ENCODE measurements around the gene FNTB. TPM values are rescaled to one million over a fixed set of nuclear protein-coding genes. Genes with fewer than 3 reads are reported as not detected.

FNTB gene
- polyA plus RNA-seq, 1 experiment = 33.8 TPM

DNA sequence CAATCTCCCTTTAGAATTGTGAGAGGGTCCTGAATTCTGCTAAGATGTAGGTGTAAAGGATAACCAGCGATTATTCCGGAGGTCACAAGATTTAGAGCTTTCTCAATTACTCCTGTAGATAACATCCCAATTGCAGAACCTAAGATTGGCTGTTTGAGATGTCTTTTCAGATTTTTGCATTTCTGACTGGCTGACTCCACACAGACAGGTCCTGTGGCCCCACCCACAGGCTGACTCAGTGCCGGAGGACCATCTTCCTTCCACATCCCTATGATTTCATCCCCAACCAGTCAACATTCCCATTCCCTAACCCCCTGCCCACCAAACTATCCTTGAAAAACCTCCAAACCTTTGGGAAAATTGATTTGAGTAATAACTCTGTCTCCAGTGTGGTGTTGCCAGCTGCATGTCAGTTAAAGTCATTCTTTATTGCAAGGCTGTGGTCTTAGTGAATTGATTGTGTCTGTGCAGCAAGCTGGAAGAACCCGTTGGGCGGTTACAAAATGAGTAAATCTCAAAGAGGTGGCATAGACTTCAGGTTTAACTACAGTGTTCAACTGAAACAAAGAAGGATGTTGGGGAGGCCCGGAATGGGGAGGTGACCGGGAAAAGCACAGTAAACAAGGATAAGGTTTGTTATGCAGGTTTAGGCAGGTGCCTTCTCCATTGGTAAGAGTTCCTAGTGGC is 10.6 kb downstream of the FNTB start:
- TF ChIP-seq, protein P1, sequence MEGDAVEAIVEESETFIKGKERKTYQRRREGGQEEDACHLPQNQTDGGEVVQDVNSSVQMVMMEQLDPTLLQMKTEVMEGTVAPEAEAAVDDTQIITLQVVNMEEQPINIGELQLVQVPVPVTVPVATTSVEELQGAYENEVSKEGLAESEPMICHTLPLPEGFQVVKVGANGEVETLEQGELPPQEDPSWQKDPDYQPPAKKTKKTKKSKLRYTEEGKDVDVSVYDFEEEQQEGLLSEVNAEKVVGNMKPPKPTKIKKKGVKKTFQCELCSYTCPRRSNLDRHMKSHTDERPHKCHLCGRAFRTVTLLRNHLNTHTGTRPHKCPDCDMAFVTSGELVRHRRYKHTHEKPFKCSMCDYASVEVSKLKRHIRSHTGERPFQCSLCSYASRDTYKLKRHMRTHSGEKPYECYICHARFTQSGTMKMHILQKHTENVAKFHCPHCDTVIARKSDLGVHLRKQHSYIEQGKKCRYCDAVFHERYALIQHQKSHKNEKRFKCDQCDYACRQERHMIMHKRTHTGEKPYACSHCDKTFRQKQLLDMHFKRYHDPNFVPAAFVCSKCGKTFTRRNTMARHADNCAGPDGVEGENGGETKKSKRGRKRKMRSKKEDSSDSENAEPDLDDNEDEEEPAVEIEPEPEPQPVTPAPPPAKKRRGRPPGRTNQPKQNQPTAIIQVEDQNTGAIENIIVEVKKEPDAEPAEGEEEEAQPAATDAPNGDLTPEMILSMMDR (IDR thresholded peaks at IDR 0.05; ENCODE audit: insufficient read depth, low read depth, low read length) = no peak
- no peak overlapping the region for H3K4me3 ChIP-seq (ENCODE audit: low read depth, low read length)
- no peaks in the 10 kb centered on the region for H3K27me3 ChIP-seq (ENCODE audit: control insufficient read depth, insufficient read depth, low read length)
- POLR2A ChIA-PET = interaction anchor here (0.6 kb wide), 1 partner anchor 15 kb away, joined by 3 read pairs; no protein-coding TSS in a partner anchor
- CTCF ChIA-PET = interaction anchor here (2.2 to 6.4 kb wide), 2 partner anchors 10 to 23 kb away, joined by 10 to 28 read pairs; partner anchors contain the start of gene FNTB
- DNase-seq (ENCODE audit: low read depth) = no peak
- no peaks in the 10 kb centered on the region for H3K36me3 ChIP-seq (ENCODE audit: control insufficient read depth, insufficient read depth, low read length)

DNA sequence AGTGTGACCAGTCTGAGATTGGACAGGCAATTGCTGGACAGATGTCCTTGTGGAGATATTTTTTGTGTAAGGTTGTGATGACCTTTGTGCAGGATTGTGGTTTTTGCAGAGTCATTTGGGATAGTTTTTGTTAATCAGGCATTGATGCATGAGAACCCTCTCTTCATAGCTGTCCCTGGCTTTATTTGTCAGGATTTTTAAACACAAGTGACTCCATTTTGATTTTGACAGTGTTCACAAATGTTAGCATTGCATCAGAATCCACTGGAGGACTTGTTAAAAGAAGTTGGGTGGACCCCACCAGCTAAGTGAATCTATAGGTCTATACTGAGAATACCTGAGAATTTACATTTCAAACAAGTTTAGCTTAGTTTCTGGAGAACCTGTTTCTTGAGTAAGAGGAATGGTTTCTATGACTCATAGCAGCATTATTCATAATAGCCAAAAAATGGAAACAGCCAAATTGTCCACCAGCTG is 11.8 kb downstream of the FNTB start:
- ChIA-PET CTCF (interaction anchor here (1.2 to 6.4 kb wide), 3 partner anchors 12 to 22 kb away, joined by 5 to 28 read pairs (median 10); partner anchors contain the start of gene FNTB), POLR2A (no interaction called here)
- no peak for DNase-seq (ENCODE audit: low read depth)

GRCh38 chr14:65000898-65001591 is 14.3 kb downstream of the FNTB start:
- no peak overlapping the region for H3K4me3 ChIP-seq (ENCODE audit: low read depth, low read length)
- no peaks in the 10 kb centered on the region for H3K36me3 ChIP-seq (ENCODE audit: control insufficient read depth, insufficient read depth, low read length)
- no peak for DNase-seq (ENCODE audit: low read depth)
- TF ChIP-seq, protein P1 (IDR thresholded peaks at IDR 0.05; ENCODE audit: insufficient read depth, low read depth, low read length) = no peak
- H3K27me3 ChIP-seq (ENCODE audit: control insufficient read depth, insufficient read depth, low read length) = no peaks in the 10 kb centered on the region
- POLR2A ChIA-PET = no interaction called here
- CTCF ChIA-PET = interaction anchor here (1.1 to 6.4 kb wide), 2 partner anchors 14 to 19 kb away, joined by 3 to 28 read pairs; no protein-coding TSS in a partner anchor

More for the DNA sequence above, 11.8 kb downstream of the FNTB start:
- Histone ChIP-seq H3K36me3 (ENCODE audit: control insufficient read depth, insufficient read depth, low read length) (no peaks in the 10 kb centered on the region), H3K27me3 (ENCODE audit: control insufficient read depth, insufficient read depth, low read length) (no peaks in the 10 kb centered on the region), H3K4me3 (ENCODE audit: low read depth, low read length) (no peak overlapping the region)
- TF ChIP-seq, protein P1 (IDR thresholded peaks at IDR 0.05; ENCODE audit: insufficient read depth, low read depth, low read length) = no peak

- TF ChIP-seq, protein P1 (IDR thresholded peaks at IDR 0.05; ENCODE audit: insufficient read depth, low read depth, low read length) = no peak
- POLR2A ChIA-PET = no interaction called here
- Histone ChIP-seq H3K4me3 (ENCODE audit: low read depth, low read length) (no peak overlapping the region), H3K27me3 (ENCODE audit: control insufficient read depth, insufficient read depth, low read length) (no peaks in the 10 kb centered on the region), H3K36me3 (ENCODE audit: control insufficient read depth, insufficient read depth, low read length) (no peaks in the 10 kb centered on the region; the same call in 1 of the 2 replicates)
- no peak for DNase-seq (ENCODE audit: low read depth)
- CTCF ChIA-PET = interaction anchor here (0.9 to 6.4 kb wide), 2 partner anchors 15 to 19 kb away, joined by 5 to 28 read pairs; partner anchors contain the start of gene FNTB
These were observed 15.0 kb downstream of the FNTB start for GRCh38 chr14:65001723-65002122.

All from BJ (cell line).